ENCODE measurements around the gene CNOT6.

The CNOT6 gene

DNA sequence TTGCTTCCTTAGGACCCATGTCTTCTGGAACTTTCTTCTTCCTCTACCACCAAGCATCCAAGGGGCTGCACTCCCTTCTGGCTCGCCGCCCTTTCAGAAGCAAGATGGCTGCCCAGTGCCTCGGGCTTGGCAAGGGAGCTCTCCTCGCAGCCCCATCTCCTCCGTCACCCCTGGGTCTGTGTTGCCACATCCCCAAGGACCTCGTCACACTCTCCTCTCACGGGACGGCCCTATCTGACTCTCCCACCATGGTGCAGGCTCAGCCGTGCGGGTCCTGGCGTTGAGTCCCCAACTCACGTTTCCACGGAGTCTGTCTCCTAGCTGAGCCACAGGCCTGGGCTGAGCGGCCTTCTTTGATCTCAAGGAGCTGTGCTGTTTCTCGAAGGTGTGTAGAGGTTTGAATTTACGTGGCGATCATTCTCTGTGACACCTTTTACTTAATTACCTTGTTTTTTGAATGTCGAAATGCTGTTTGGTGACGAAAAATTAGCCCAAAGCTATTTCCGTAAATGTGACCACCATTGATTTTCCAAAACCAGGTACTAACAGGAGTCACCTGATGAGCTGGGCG, 112.1 kb downstream of the CNOT6 start:
- Histone ChIP-seq H3K4me1 (ENCODE audit: control insufficient read depth, insufficient read depth, low read length) (no peaks in the 10 kb centered on the region), H3K36me3 (ENCODE audit: control insufficient read depth in 2 of 2, insufficient read depth in 1 of 2, low read length in 2 of 2) (peaks cover 0 to 7% of the 10 kb centered on the region in 2 experiments; a peak in 2 of 3 replicates), H3K4me3 (ENCODE audit: low read depth, low read length) (no peak overlapping the region), H3K27ac (ENCODE audit: extremely low read depth, low read depth, low read length) (no peak overlapping the region), H3K9me3 (ENCODE audit: control insufficient read depth, insufficient read depth, low read depth, low read length) (no peaks in the 10 kb centered on the region)
- CTCF ChIA-PET: interaction anchor here (0.6 to 1.8 kb wide), 31 partner anchors 9 to 1238 kb away, joined by 3 to 7 read pairs (median 3); no protein-coding TSS in a partner anchor
- TF ChIP-seq ZNF514 (tag by site-specific recombination; IDR thresholded peaks at IDR 0.05) (no peak), ZNF354C (tag by site-specific recombination; IDR thresholded peaks at IDR 0.05; ENCODE audit: borderline replicate concordance, low read depth) (no peak), GLIS1 (tag by site-specific recombination; IDR thresholded peaks at IDR 0.05) (no peak), ZNF571 (tag by site-specific recombination; IDR thresholded peaks at IDR 0.05) (no peak), ZNF366 (tag by site-specific recombination; conservative IDR thresholded peaks at IDR 0.05) (no peak), ZNF169 (tag by site-specific recombination; IDR thresholded peaks at IDR 0.05) (no peak), ZNF211 (tag by site-specific recombination; IDR thresholded peaks at IDR 0.05; ENCODE audit: low read depth) (no peak), BCL11B (tag by site-specific recombination; IDR thresholded peaks at IDR 0.05; ENCODE audit: low read depth) (no peak), GLIS2 (tag by site-specific recombination; IDR thresholded peaks at IDR 0.05) (no peak), HOXC10 (CRISPR knock-in tag; IDR thresholded peaks at IDR 0.05) (no peak), ZNF335 (tag by site-specific recombination; conservative IDR thresholded peaks at IDR 0.05) (no peak), PRDM1 (tag by site-specific recombination; IDR thresholded peaks at IDR 0.05) (no peak), ZFHX2 (tag by site-specific recombination; conservative IDR thresholded peaks at IDR 0.05) (no peak)
- TF ChIP-seq, protein P1, sequence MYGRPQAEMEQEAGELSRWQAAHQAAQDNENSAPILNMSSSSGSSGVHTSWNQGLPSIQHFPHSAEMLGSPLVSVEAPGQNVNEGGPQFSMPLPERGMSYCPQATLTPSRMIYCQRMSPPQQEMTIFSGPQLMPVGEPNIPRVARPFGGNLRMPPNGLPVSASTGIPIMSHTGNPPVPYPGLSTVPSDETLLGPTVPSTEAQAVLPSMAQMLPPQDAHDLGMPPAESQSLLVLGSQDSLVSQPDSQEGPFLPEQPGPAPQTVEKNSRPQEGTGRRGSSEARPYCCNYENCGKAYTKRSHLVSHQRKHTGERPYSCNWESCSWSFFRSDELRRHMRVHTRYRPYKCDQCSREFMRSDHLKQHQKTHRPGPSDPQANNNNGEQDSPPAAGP (tag by site-specific recombination; IDR thresholded peaks at IDR 0.05): no peak
- TF ChIP-seq, protein P2, sequence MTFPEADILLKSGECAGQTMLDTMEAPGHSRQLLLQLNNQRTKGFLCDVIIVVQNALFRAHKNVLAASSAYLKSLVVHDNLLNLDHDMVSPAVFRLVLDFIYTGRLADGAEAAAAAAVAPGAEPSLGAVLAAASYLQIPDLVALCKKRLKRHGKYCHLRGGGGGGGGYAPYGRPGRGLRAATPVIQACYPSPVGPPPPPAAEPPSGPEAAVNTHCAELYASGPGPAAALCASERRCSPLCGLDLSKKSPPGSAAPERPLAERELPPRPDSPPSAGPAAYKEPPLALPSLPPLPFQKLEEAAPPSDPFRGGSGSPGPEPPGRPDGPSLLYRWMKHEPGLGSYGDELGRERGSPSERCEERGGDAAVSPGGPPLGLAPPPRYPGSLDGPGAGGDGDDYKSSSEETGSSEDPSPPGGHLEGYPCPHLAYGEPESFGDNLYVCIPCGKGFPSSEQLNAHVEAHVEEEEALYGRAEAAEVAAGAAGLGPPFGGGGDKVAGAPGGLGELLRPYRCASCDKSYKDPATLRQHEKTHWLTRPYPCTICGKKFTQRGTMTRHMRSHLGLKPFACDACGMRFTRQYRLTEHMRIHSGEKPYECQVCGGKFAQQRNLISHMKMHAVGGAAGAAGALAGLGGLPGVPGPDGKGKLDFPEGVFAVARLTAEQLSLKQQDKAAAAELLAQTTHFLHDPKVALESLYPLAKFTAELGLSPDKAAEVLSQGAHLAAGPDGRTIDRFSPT (tag by site-specific recombination; IDR thresholded peaks at IDR 0.05): no peak
- POLR2A ChIA-PET: no interaction called here

DNA sequence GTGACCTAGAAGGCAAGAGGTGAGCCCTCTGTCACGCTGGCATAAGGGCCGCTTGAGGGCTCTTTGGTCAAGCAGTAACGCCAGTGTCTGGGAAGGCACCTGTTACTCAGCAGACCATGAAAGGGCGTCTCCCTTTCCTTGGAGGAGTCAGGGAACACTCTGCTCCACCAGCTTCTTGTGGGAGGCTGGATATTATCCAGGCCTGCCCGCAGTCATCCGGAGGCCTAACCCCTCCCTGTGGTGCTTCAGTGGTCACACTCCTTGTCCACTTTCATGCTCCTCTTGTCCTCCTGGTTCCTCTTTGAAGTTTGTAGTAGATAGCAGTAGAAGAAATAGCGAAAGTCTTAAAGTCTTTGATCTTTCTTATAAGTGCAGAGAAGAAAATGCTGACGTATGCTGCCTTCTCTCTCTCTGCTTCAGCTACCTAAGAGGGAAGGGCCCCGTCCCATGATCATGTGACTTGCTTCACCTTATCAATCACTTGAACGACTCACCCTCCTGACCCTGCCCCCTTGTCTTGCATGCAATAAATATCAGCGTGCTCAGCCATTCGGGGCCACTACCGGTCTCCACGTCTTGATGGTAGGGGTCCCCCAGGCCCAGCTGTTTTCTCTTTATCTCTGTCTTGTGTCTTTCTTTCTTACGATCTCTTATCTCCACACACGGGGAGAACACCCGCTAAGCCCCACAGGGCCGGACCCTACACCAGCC, 113.8 kb downstream of the CNOT6 start:
- POLR2A ChIA-PET: no interaction called here
- CTCF ChIA-PET: no interaction called here
- Histone ChIP-seq H3K27ac (ENCODE audit: extremely low read depth, low read depth, low read length) (no peak overlapping the region), H3K4me3 (ENCODE audit: low read depth, low read length) (no peak overlapping the region), H3K9me3 (ENCODE audit: control insufficient read depth, insufficient read depth, low read depth, low read length) (no peaks in the 10 kb centered on the region), H3K4me1 (ENCODE audit: control insufficient read depth, insufficient read depth, low read length) (no peaks in the 10 kb centered on the region), H3K36me3 (ENCODE audit: control insufficient read depth in 2 of 2, insufficient read depth in 1 of 2, low read length in 2 of 2) (peaks cover 0 to 16% of the 10 kb centered on the region in 2 experiments; a peak in 2 of 3 replicates)
- no peak for TF ChIP-seq ZNF48 (tag by site-specific recombination; IDR thresholded peaks at IDR 0.05)
- TF ChIP-seq ZNF133 (tag by site-specific recombination; IDR thresholded peaks at IDR 0.05): no peak
- no peak for TF ChIP-seq GFI1B (tag by site-specific recombination; IDR thresholded peaks at IDR 0.05)
- peak; percentile 54; the same call in 1 of the 2 replicates for TF ChIP-seq SCRT2 (tag by site-specific recombination; IDR thresholded peaks at IDR 0.05)
- TF ChIP-seq ZNF76 (tag by site-specific recombination; IDR thresholded peaks at IDR 0.05; ENCODE audit: borderline replicate concordance, low read depth): no peak
- no peak for TF ChIP-seq ZNF184 (tag by site-specific recombination; IDR thresholded peaks at IDR 0.05)
